Activated B cell treated with CpG ODN at 0.5 μM for 24 hours (primary cell): Measurements from ENCODE around the gene MVB12B. TPM values are rescaled to one million over a fixed set of nuclear protein-coding genes. Genes with fewer than 3 reads are reported as not detected.

Experiments used
- ATAC-seq: fragments of 200-7000 bp; cut with Tn5 transposase; one replicate; pipeline ENCODE4 v1.10.0; 2021; ENCODE audit warnings: low read depth, mild to moderate bottlenecking, moderate library complexity
- CTCF ChIA-PET: fragments of 350-600 bp; sonication (Branson Sonifier 250); formaldehyde crosslinking; loops from one replicate; lab custom pipeline; 2021; ENCODE audit warnings: antibody characterized with exemption; lab: Charles Lee
- POLR2A ChIA-PET: fragments of 350-600 bp; sonication (Branson Sonifier 250); formaldehyde crosslinking; loops from one replicate; lab custom pipeline; 2021; ENCODE audit warnings: antibody characterized with exemption; lab: Charles Lee
- DNase-seq: peaks from one replicate; pipeline ENCODE4 v3.0.0; 2022
- H3K27ac Mint-ChIP-seq: one replicate; pipeline ENCODE4 v1.8.0; 2020; ENCODE audit warnings: mixed read lengths
- H3K27me3 Mint-ChIP-seq: one replicate; pipeline ENCODE4 v1.8.0; 2021; ENCODE audit warnings: mixed read lengths
- H3K36me3 Mint-ChIP-seq: one replicate; pipeline ENCODE4 v1.8.0; 2021; ENCODE audit warnings: low read depth, mixed read lengths
- H3K4me1 Mint-ChIP-seq: one replicate; pipeline ENCODE4 v1.8.0; 2021; ENCODE audit warnings: mixed read lengths
- H3K4me3 Mint-ChIP-seq: one replicate; pipeline ENCODE4 v1.8.0; 2020; ENCODE audit warnings: mild to moderate bottlenecking, mixed read lengths
- H3K9me3 Mint-ChIP-seq: one replicate; pipeline ENCODE4 v1.8.0; 2020; ENCODE audit warnings: mixed read lengths
- intact Hi-C: fragments of 100-400 bp; cut with micrococcal nuclease; formaldehyde crosslinking; loops from one replicate; pipeline ENCODE4 v1.15.1; 2024
- total RNA-seq: library from RNA; stranded (reverse); gene quantifications from 2 replicates; pipeline ENCODE4 v1.2.3, GENCODE V29; 2022
- TF ChIP-seq, protein P1 (sequence below): fragments of 200-600 bp; IDR thresholded peaks from one replicate; pipeline ENCODE4 v1.8.0; 2022; ENCODE audit warnings: antibody characterized with exemption, mild to moderate bottlenecking

Gene MVB12B
- total RNA-seq, 1 donor from 2014 or later, result 2.5 TPM

DNA sequence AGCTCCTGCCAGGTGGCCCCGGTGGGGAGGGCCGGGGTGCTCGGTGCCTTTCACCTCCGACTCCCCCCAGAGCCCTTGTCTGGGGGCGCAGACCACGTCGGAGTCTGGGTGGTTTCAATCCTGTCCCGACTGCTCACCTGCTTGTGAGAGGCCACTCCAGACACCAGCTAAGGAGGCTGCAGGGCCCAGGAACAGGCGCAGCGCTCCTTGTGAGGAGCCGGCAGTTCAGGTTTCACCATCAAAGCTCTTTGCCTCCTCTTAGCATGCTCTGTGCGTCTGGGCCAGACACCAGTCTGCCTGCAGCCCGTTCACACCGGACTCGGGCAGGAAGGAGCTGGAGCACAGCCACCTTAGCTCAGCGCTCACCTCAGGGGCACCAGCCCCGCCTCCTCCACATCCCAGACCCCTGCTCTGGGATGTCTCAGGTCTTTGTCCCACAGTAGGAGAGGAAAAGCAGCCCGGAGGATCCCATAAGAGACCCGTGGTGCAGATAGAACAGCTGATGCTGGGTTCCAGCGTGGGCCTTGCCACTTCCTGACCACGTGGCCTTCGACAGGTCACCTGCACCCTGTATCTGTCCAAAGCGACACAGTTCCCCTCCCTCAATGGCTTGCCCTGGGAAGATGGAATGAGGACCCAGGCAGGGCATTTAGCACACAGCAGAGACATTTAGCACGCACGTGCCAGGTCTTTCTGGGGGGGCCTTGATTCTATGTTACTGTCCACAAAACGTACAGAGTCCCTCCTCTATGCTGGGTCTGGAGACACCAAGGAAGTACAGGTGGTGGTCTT, 180.9 kb downstream of the MVB12B start:
- POLR2A ChIA-PET, result no interaction called here
- CTCF ChIA-PET, result interaction anchor here (0.7 kb wide), 1 partner anchor 51 kb away, joined by 3 read pairs; no protein-coding TSS in a partner anchor
- peaks cover 16% of the 10 kb centered on the region for H3K27me3 Mint-ChIP-seq
- H3K4me1 Mint-ChIP-seq, result no peaks in the 10 kb centered on the region
- no peaks in the 10 kb centered on the region for H3K36me3 Mint-ChIP-seq
- no peak overlapping the region for H3K27ac Mint-ChIP-seq
- DNase-seq, result no peak
- intact Hi-C loops, result no loop called here
- TF ChIP-seq, protein P1, sequence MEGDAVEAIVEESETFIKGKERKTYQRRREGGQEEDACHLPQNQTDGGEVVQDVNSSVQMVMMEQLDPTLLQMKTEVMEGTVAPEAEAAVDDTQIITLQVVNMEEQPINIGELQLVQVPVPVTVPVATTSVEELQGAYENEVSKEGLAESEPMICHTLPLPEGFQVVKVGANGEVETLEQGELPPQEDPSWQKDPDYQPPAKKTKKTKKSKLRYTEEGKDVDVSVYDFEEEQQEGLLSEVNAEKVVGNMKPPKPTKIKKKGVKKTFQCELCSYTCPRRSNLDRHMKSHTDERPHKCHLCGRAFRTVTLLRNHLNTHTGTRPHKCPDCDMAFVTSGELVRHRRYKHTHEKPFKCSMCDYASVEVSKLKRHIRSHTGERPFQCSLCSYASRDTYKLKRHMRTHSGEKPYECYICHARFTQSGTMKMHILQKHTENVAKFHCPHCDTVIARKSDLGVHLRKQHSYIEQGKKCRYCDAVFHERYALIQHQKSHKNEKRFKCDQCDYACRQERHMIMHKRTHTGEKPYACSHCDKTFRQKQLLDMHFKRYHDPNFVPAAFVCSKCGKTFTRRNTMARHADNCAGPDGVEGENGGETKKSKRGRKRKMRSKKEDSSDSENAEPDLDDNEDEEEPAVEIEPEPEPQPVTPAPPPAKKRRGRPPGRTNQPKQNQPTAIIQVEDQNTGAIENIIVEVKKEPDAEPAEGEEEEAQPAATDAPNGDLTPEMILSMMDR, result no peak
- no peaks in the 10 kb centered on the region for H3K9me3 Mint-ChIP-seq
- no peak for ATAC-seq
- no peak overlapping the region for H3K4me3 Mint-ChIP-seq

DNA sequence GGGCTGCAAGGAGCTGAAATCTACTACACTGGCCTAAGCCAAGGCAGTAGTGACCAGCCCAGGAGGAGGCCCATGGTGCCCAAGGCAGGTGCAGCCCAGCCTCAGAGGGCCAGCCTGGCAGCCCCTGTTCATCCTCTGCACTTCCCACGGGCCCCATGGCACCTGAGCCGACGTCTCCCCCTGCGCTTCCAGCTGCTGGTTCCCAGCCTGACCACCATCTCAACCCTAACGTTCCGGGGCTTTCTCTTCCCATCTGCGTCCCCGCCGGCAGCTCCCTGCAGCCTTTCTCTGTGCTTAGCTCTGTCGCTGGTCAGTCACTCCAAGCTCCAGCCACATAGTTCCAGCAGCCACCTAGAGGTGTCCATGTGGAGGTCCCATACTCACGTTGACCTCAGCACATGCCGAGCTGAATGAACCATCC, 181.6 kb downstream of the MVB12B start:
- DNase-seq (no peak), ATAC-seq (no peak)
- ChIA-PET POLR2A (no interaction called here), CTCF (interaction anchor here (1.4 kb wide), 1 partner anchor 50 kb away, joined by 5 read pairs; no protein-coding TSS in a partner anchor)
- peaks cover 18% of the 10 kb centered on the region for H3K27me3 Mint-ChIP-seq
- no peaks in the 10 kb centered on the region for H3K9me3 Mint-ChIP-seq
- H3K4me1 Mint-ChIP-seq, result no peaks in the 10 kb centered on the region
- H3K36me3 Mint-ChIP-seq, result no peaks in the 10 kb centered on the region
- TF ChIP-seq, protein P1, result no peak
- no peak overlapping the region for H3K27ac Mint-ChIP-seq
- no peak overlapping the region for H3K4me3 Mint-ChIP-seq
- intact Hi-C loops, result no loop called here

DNA sequence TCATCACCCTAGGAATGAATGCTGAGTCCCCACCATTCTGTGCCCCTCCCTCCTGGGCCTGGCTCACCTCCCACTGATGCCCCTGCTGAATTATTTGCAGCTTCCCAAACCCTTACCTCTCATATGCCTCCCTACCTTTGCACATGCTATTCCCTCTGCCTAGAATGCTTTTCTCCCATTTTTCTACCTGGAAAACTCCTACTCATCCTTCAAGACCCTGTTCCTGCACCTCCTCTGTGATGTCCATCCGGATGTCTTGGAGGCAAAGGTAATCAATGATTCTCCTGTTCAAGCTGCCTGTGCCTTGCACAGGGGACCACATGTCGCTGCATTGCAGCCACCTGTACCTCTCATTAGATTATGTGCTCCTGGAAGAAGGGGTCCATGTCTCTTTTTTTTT, 182.3 kb downstream of the MVB12B start:
- DNase-seq (no peak), ATAC-seq (no peak)
- no peak overlapping the region for H3K4me3 Mint-ChIP-seq
- peaks cover 2% of the 10 kb centered on the region for H3K4me1 Mint-ChIP-seq
- intact Hi-C loops, result no loop called here
- ChIA-PET POLR2A (no interaction called here), CTCF (interaction anchor here (1.4 kb wide), 1 partner anchor 49 kb away, joined by 5 read pairs; no protein-coding TSS in a partner anchor)
- no peaks in the 10 kb centered on the region for H3K9me3 Mint-ChIP-seq
- TF ChIP-seq, protein P1, result no peak
- no peak overlapping the region for H3K27ac Mint-ChIP-seq
- H3K36me3 Mint-ChIP-seq, result no peaks in the 10 kb centered on the region
- H3K27me3 Mint-ChIP-seq, result peaks cover 18% of the 10 kb centered on the region

DNA sequence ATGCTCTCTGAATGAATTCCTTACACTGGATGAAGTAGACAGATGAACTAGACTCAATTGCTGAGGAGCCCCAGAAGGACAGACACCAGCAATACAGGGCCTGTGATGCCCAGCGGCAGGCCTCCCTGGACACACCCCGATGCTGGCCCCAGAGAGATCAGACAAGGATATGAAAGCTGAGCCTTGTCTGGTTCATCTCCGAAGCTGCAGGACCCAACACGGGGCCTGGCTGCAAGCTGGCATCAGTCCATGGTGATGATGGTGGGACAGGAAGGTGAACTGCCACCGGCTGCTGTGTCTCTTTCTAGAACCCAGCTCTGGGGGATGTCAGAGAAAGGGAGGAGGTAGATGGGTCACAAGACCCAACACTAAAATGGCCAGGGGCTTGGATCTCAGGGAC, 183.1 kb downstream of the MVB12B start:
- TF ChIP-seq, protein P1, result no peak
- intact Hi-C loops, result no loop called here
- H3K27me3 Mint-ChIP-seq, result peaks cover 18% of the 10 kb centered on the region
- ChIA-PET CTCF (interaction anchor here (1.1 kb wide), 1 partner anchor 46 kb away, joined by 3 read pairs; no protein-coding TSS in a partner anchor), POLR2A (no interaction called here)
- H3K9me3 Mint-ChIP-seq, result no peaks in the 10 kb centered on the region
- H3K4me3 Mint-ChIP-seq, result no peak overlapping the region
- ATAC-seq, result no peak
- no peak overlapping the region for H3K27ac Mint-ChIP-seq
- H3K4me1 Mint-ChIP-seq, result peaks cover 2% of the 10 kb centered on the region
- no peaks in the 10 kb centered on the region for H3K36me3 Mint-ChIP-seq
- no peak for DNase-seq

DNA sequence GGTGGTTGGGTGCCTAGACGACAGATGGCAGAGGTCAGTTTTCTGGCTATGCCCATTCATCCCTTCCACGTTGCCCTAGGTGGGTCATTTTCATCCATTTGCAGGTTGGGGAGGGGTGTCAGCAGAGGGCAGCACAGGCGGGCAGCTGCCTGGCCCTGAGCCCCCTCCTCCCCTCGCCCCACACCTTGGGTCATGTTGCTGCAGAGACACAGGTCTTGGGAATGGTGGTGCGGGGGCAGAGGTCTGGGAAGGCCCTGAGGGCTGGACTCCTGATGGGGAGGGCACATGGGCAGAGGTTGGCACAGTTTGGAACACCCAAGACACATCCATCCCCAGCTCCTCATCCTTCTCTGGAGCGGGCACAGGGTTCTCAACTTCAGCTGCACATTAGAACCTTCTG, 183.9 kb downstream of the MVB12B start:
- intact Hi-C loops, result no loop called here
- ATAC-seq, result no peak

More for the DNA sequence above, 183.9 kb downstream of the MVB12B start:
- Mint-ChIP-seq H3K9me3 (no peaks in the 10 kb centered on the region), H3K27ac (no peak overlapping the region), H3K36me3 (no peaks in the 10 kb centered on the region), H3K4me1 (peaks cover 5% of the 10 kb centered on the region), H3K4me3 (no peak overlapping the region), H3K27me3 (peaks cover 23% of the 10 kb centered on the region)
- TF ChIP-seq, protein P1, result no peak
- POLR2A ChIA-PET, result interaction anchor here (1.1 kb wide), 1 partner anchor 10 kb away, joined by 4 read pairs; no protein-coding TSS in a partner anchor
- no peak for DNase-seq
- CTCF ChIA-PET, result interaction anchor here (0.6 to 4.3 kb wide), 2 partner anchors 38 to 47 kb away, joined by 3 to 26 read pairs; no protein-coding TSS in a partner anchor
